ENCODE measurements around the gene C15orf40.
"Not testable (repeated sequence)": the region's sequence is repeated elsewhere in the genome, so short reads cannot be mapped to it uniquely, and the experiment has no call there.

C15orf40 gene

GRCh38 chr15:83010709-83011270 lies 649 bp downstream of the C15orf40 start:
- H3K36me3 ChIP-seq (ENCODE audit: control insufficient read depth in 1 of 2, insufficient read depth in 2 of 2, low read depth in 1 of 2, low read length in 2 of 2) = peaks cover 19 to 39% of the 10 kb centered on the region in 2 experiments
- no peak overlapping the region for H2BK5ac ChIP-seq (ENCODE audit: low read depth, low read length, poor library complexity, severe bottlenecking)
- H2BK120ac ChIP-seq (ENCODE audit: low read depth, low read length) = no peak overlapping the region
- H3K79me1 ChIP-seq (replicated peaks; ENCODE audit: low read length, poor library complexity, severe bottlenecking) = peaks cover 22% of the 10 kb centered on the region
- peak overlapping the region; percentile 90 for H4K8ac ChIP-seq (ENCODE audit: low read length)
- H3K27ac ChIP-seq (ENCODE audit: low read length, poor library complexity, severe bottlenecking) = peak overlapping the region; percentile 56
- H4K91ac ChIP-seq (ENCODE audit: low read length) = peak overlapping the region; percentile 40
- peak overlapping the region; percentile 50 to 82 for H3K18ac ChIP-seq (ENCODE audit: low read depth in 1 of 2, low read length in 2 of 2)
- H2AFZ ChIP-seq (ENCODE audit: low read depth, low read length) = peak overlapping the region; percentile 59
- peak; percentile 82 for DNase-seq
- peak overlapping the region; percentile 94 for H3K9ac ChIP-seq (ENCODE audit: low read length)
- no peaks in the 10 kb centered on the region for H3K27me3 ChIP-seq (ENCODE audit: control insufficient read depth in 1 of 2, insufficient read depth in 1 of 2, low read length in 2 of 2)
- no peak overlapping the region for H3K23ac ChIP-seq (ENCODE audit: low read length in 2 of 2)
- peak overlapping the region; percentile 47 for H3K4me2 ChIP-seq (ENCODE audit: low read length, poor library complexity, severe bottlenecking)
- peak overlapping the region; percentile 85 to 96 for H3K4me3 ChIP-seq (ENCODE audit: insufficient read depth in 1 of 2, low read depth in 1 of 2, low read length in 2 of 2)
- H3K4ac ChIP-seq (ENCODE audit: low read depth in 1 of 2, low read length in 2 of 2) = peak overlapping the region in 1 of 2 experiments; percentile 21
- no peak overlapping the region for H2BK12ac ChIP-seq (ENCODE audit: low read length in 2 of 2)
- H3K9me3 ChIP-seq (ENCODE audit: control insufficient read depth, low read length) = no peaks in the 10 kb centered on the region
- WGBS = 13% methylated on average over 11 of the region's 15 CpGs
- no peak overlapping the region for H2AK5ac ChIP-seq (ENCODE audit: low read length, severe bottlenecking)
- H3K4me1 ChIP-seq (ENCODE audit: control insufficient read depth, insufficient read depth, low read depth, low read length) = peaks cover 5% of the 10 kb centered on the region
- peak overlapping the region; percentile 20 for H2BK15ac ChIP-seq (ENCODE audit: low read depth, poor library complexity, severe bottlenecking)
- no peak overlapping the region for H3K14ac ChIP-seq (ENCODE audit: low read length in 2 of 2)

DNA sequence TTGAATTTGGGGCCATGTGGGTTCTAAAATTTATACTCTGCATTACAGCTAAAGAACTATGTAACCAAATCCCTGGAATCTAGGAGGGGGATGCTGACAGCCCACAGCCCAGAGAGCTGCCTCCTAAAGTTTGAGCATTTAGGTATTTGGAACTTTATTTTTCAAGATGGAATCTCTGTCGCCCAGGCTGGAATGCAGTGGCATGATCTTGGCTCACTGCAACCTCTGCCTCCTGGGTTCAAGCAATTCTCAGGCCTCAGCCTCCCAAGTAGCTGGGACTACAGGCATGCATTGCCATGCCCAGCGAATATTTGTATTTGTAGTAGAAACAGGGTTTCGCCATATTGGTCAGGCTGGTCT lies 10.8 kb downstream of the C15orf40 start:
- H3K27ac ChIP-seq (ENCODE audit: low read length, poor library complexity, severe bottlenecking); H4K8ac ChIP-seq (ENCODE audit: low read length): not testable (repeated sequence)

DNA sequence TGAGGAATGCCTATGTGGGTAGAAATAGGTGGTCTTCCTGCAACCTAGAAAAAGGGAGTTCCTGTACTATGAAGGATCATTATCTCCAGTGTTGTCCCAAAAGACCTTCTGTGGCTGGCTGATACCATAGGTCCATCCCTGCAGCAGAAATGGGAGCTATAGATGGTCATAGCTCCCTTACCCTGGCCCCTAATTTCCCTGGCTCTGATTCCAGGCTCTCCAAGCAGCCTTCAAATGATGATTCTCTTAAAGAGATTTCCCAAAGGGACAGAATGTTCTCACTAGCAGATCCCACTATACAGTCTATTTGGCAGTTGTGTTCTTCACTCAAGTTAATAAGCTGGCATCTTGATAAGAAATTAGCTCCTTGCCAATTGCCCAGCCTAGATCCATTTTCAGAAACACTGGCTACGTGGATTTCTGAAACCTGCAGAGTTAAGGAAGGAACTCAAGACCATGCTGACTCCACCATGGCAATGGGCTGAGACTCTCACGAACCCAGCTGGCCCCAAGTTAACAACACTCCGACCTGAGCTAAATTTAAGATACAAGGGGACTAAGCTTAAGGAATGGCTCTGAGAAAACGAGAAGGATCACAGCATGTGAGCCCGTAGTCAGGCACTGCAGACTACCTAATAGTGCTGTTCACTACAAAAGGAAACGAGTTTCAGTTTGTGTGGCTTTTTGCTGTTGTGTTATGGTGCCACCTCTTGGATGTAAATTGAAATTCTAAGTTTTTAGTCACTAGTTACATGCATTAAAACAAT lies 11.4 kb downstream of the C15orf40 start:
- H3K23ac ChIP-seq (ENCODE audit: low read length in 2 of 2) = no peak overlapping the region
- no peak overlapping the region for H3K27ac ChIP-seq (ENCODE audit: low read length, poor library complexity, severe bottlenecking)
- peak overlapping the region; percentile 66 for H4K8ac ChIP-seq (ENCODE audit: low read length)
- H3K4me2 ChIP-seq (ENCODE audit: low read length, poor library complexity, severe bottlenecking) = peak overlapping the region; percentile 72
- peak overlapping the region; percentile 54 for H2AK5ac ChIP-seq (ENCODE audit: low read length, severe bottlenecking)
- H3K4me1 ChIP-seq (ENCODE audit: control insufficient read depth, insufficient read depth, low read depth, low read length) = peaks cover 4% of the 10 kb centered on the region
- no peaks in the 10 kb centered on the region for H3K9me3 ChIP-seq (ENCODE audit: control insufficient read depth, low read length)
- H2BK12ac ChIP-seq (ENCODE audit: low read length in 2 of 2) = no peak overlapping the region
- H2AFZ ChIP-seq (ENCODE audit: low read depth, low read length) = no peak overlapping the region
- H3K27me3 ChIP-seq (ENCODE audit: control insufficient read depth in 1 of 2, insufficient read depth in 1 of 2, low read length in 2 of 2) = no peaks in the 10 kb centered on the region
- DNase-seq = peak; percentile 67
- peaks cover under 1 to 8% of the 10 kb centered on the region in 2 experiments for H3K36me3 ChIP-seq (ENCODE audit: control insufficient read depth in 1 of 2, insufficient read depth in 2 of 2, low read depth in 1 of 2, low read length in 2 of 2)
- peak overlapping the region; percentile 71 for H3K9ac ChIP-seq (ENCODE audit: low read length)
- H3K4ac ChIP-seq (ENCODE audit: low read depth in 1 of 2, low read length in 2 of 2) = peak overlapping the region in 1 of 2 experiments; percentile 2
- 48% methylated on average over 6 of the region's 6 CpGs for WGBS
- no peak overlapping the region for H2BK5ac ChIP-seq (ENCODE audit: low read depth, low read length, poor library complexity, severe bottlenecking)
- H3K18ac ChIP-seq (ENCODE audit: low read depth in 1 of 2, low read length in 2 of 2) = peak overlapping the region in 1 of 2 experiments; percentile 62
- no peaks in the 10 kb centered on the region for H3K79me1 ChIP-seq (replicated peaks; ENCODE audit: low read length, poor library complexity, severe bottlenecking)
- no peak overlapping the region for H2BK15ac ChIP-seq (ENCODE audit: low read depth, poor library complexity, severe bottlenecking)
- no peak overlapping the region for H3K14ac ChIP-seq (ENCODE audit: low read length in 2 of 2)
- H3K4me3 ChIP-seq (ENCODE audit: insufficient read depth in 1 of 2, low read depth in 1 of 2, low read length in 2 of 2) = peak overlapping the region in 1 of 2 experiments; percentile 71
- H4K91ac ChIP-seq (ENCODE audit: low read length) = no peak overlapping the region
- no peak overlapping the region for H2BK120ac ChIP-seq (ENCODE audit: low read depth, low read length)

More for the DNA sequence above, 10.8 kb downstream of the C15orf40 start:
- H3K4me1 ChIP-seq (ENCODE audit: control insufficient read depth, insufficient read depth, low read depth, low read length); H4K91ac ChIP-seq (ENCODE audit: low read length); H3K4me2 ChIP-seq (ENCODE audit: low read length, poor library complexity, severe bottlenecking); H2BK12ac ChIP-seq (ENCODE audit: low read length in 2 of 2); H3K9ac ChIP-seq (ENCODE audit: low read length); H3K14ac ChIP-seq (ENCODE audit: low read length in 2 of 2); H2BK120ac ChIP-seq (ENCODE audit: low read depth, low read length); H2BK5ac ChIP-seq (ENCODE audit: low read depth, low read length, poor library complexity, severe bottlenecking); H3K4ac ChIP-seq (ENCODE audit: low read depth in 1 of 2, low read length in 2 of 2); H3K4me3 ChIP-seq (ENCODE audit: insufficient read depth in 1 of 2, low read depth in 1 of 2, low read length in 2 of 2); H2AFZ ChIP-seq (ENCODE audit: low read depth, low read length); H3K18ac ChIP-seq (ENCODE audit: low read depth in 1 of 2, low read length in 2 of 2); H3K79me1 ChIP-seq (replicated peaks; ENCODE audit: low read length, poor library complexity, severe bottlenecking); H3K23ac ChIP-seq (ENCODE audit: low read length in 2 of 2); H2BK15ac ChIP-seq (ENCODE audit: low read depth, poor library complexity, severe bottlenecking); DNase-seq; H2AK5ac ChIP-seq (ENCODE audit: low read length, severe bottlenecking); H3K27me3 ChIP-seq (ENCODE audit: control insufficient read depth in 1 of 2, insufficient read depth in 1 of 2, low read length in 2 of 2); H3K9me3 ChIP-seq (ENCODE audit: control insufficient read depth, low read length): not testable (repeated sequence)
- H3K36me3 ChIP-seq (ENCODE audit: control insufficient read depth in 1 of 2, insufficient read depth in 2 of 2, low read depth in 1 of 2, low read length in 2 of 2) = peaks cover 3 to 13% of the 10 kb centered on the region in 2 experiments
- 92% methylated on average over 3 of the region's 3 CpGs for WGBS

- no peak overlapping the region for H4K8ac ChIP-seq (ENCODE audit: low read length)
- no peaks in the 10 kb centered on the region for H3K79me1 ChIP-seq (replicated peaks; ENCODE audit: low read length, poor library complexity, severe bottlenecking)
- H3K27ac ChIP-seq (ENCODE audit: low read length, poor library complexity, severe bottlenecking) = no peak overlapping the region
- H2AFZ ChIP-seq (ENCODE audit: low read depth, low read length) = no peak overlapping the region
- H3K4me3 ChIP-seq (ENCODE audit: insufficient read depth in 1 of 2, low read depth in 1 of 2, low read length in 2 of 2) = no peak overlapping the region
- H2BK15ac ChIP-seq (ENCODE audit: low read depth, poor library complexity, severe bottlenecking) = no peak overlapping the region
- H2AK5ac ChIP-seq (ENCODE audit: low read length, severe bottlenecking) = no peak overlapping the region
- no peak for DNase-seq
- H2BK12ac ChIP-seq (ENCODE audit: low read length in 2 of 2) = no peak overlapping the region
- H3K23ac ChIP-seq (ENCODE audit: low read length in 2 of 2) = no peak overlapping the region
- no peak overlapping the region for H3K14ac ChIP-seq (ENCODE audit: low read length in 2 of 2)
- H4K91ac ChIP-seq (ENCODE audit: low read length) = no peak overlapping the region
- no peak overlapping the region for H2BK120ac ChIP-seq (ENCODE audit: low read depth, low read length)
- H3K18ac ChIP-seq (ENCODE audit: low read depth in 1 of 2, low read length in 2 of 2) = no peak overlapping the region
- H3K4ac ChIP-seq (ENCODE audit: low read depth in 1 of 2, low read length in 2 of 2) = no peak overlapping the region
- H3K9ac ChIP-seq (ENCODE audit: low read length) = peak overlapping the region; percentile 71
- H3K36me3 ChIP-seq (ENCODE audit: control insufficient read depth in 1 of 2, insufficient read depth in 2 of 2, low read depth in 1 of 2, low read length in 2 of 2) = peaks cover 0 to 1% of the 10 kb centered on the region in 2 experiments
- H3K4me1 ChIP-seq (ENCODE audit: control insufficient read depth, insufficient read depth, low read depth, low read length) = peaks cover 4% of the 10 kb centered on the region
- no peaks in the 10 kb centered on the region for H3K9me3 ChIP-seq (ENCODE audit: control insufficient read depth, low read length)
- H3K27me3 ChIP-seq (ENCODE audit: control insufficient read depth in 1 of 2, insufficient read depth in 1 of 2, low read length in 2 of 2) = no peaks in the 10 kb centered on the region
- 99% methylated on average over 6 of the region's 6 CpGs for WGBS
- no peak overlapping the region for H3K4me2 ChIP-seq (ENCODE audit: low read length, poor library complexity, severe bottlenecking)
- H2BK5ac ChIP-seq (ENCODE audit: low read depth, low read length, poor library complexity, severe bottlenecking) = no peak overlapping the region
Measured at GRCh38 chr15:82999426-82999825, 12.0 kb downstream of the C15orf40 start.
